SK-N-SH treated with all-trans-retinoic acid at 6 μM for 48 hours (cell line): ENCODE data around the gene CMIP.

Source experiments
- CSDC2 ChIP-seq: fragments of 250-450 bp; sonication (Bioruptor Pico); IDR thresholded peaks from 2 replicates; pipeline ENCODE4 v1.5.0; 2020; ENCODE audit warnings: mild to moderate bottlenecking, moderate library complexity
- CSRNP3 ChIP-seq: fragments of 250-450 bp; sonication (Bioruptor Pico); IDR thresholded peaks from 2 replicates; pipeline ENCODE4 v1.5.1; 2021; ENCODE audit warnings: mild to moderate bottlenecking, moderate library complexity
- OSR1 ChIP-seq: fragments of 250-450 bp; sonication (Bioruptor Pico); IDR thresholded peaks from 2 replicates; pipeline ENCODE4 v1.8.0; 2022; ENCODE audit warnings: moderate library complexity, mild to moderate bottlenecking, inconsistent platforms
- PATZ1 ChIP-seq: fragments of 250-450 bp; sonication (Bioruptor Pico); IDR thresholded peaks from 2 replicates; pipeline ENCODE4 v1.8.0; 2020; ENCODE audit warnings: mild to moderate bottlenecking, moderate library complexity, borderline replicate concordance
- TCF4 ChIP-seq: fragments of 250-450 bp; sonication (Bioruptor Pico); IDR thresholded peaks from 2 replicates; pipeline ENCODE4 v1.8.0; 2021; ENCODE audit warnings: mild to moderate bottlenecking, moderate library complexity, borderline replicate concordance
- ZFP30 ChIP-seq: fragments of 450-650 bp; formaldehyde crosslinking; IDR thresholded peaks from 2 replicates; pipeline ENCODE4 v1.5.0; 2022; ENCODE audit warnings: mild to moderate bottlenecking, moderate library complexity
- ZNF565 ChIP-seq: fragments of 450-650 bp; formaldehyde crosslinking; conservative IDR thresholded peaks from 2 replicates; pipeline ENCODE4 v1.5.0; 2020; ENCODE audit warnings: low read depth, mild to moderate bottlenecking, moderate library complexity

GRCh38 chr16:81710044-81710443 lies 265.4 kb downstream of the CMIP start:
- TF ChIP-seq CSDC2 (CRISPR knock-in tag) (no peak), OSR1 (no peak), CSRNP3 (CRISPR knock-in tag) (no peak), ZNF565 (CRISPR knock-in tag) (no peak), TCF4 (CRISPR knock-in tag) (no peak), PATZ1 (CRISPR knock-in tag) (no peak), ZFP30 (CRISPR knock-in tag) (no peak)
